ENCODE results near the gene SLC2A1. TPM values are rescaled to one million over a fixed set of nuclear protein-coding genes. Genes with fewer than 3 reads are reported as not detected.

The SLC2A1 gene
- total RNA-seq, 1 experiment from 2014 or later: 422 TPM

- no TSS peak for BruUV-seq (replicated peaks)
- no peak for TF ChIP-seq CTCF (IDR thresholded peaks at IDR 0.05; ENCODE audit: insufficient read depth in 1 of 2, low read depth in 1 of 2, low read length in 1 of 2, severe bottlenecking in 1 of 2, unreplicated experiment in 1 of 2)
- ChIA-PET CTCF (interaction anchor here (0.6 kb wide), 1 partner anchor 121 kb away, joined by 3 read pairs; no protein-coding TSS in a partner anchor), POLR2A (no interaction called here)
- no peak for DNase-seq
- Mint-ChIP-seq H3K4me3 (ENCODE audit: unreplicated experiment) (peak overlapping the region; percentile 46), H3K27me3 (ENCODE audit: insufficient read depth, unreplicated experiment) (no peaks in the 10 kb centered on the region), H3K9me3 (ENCODE audit: unreplicated experiment) (no peaks in the 10 kb centered on the region), H3K36me3 (ENCODE audit: insufficient read depth, unreplicated experiment) (peaks cover 100% of the 10 kb centered on the region), H3K4me1 (ENCODE audit: low read depth, unreplicated experiment) (peaks cover 26% of the 10 kb centered on the region), H3K27ac (ENCODE audit: unreplicated experiment) (peak overlapping the region; percentile 25)
- peaks cover 5% of the 10 kb centered on the region; the same call in 1 of the 2 replicates for H3K36me3 ChIP-seq (ENCODE audit: control insufficient read depth, insufficient read depth, low read length)
- H3K4me1 ChIP-seq: peaks cover 74% of the 10 kb centered on the region
- intact Hi-C loops (cut with micrococcal nuclease; ENCODE audit: unreplicated experiment): no loop called here
- H3K27me3 ChIP-seq (replicated peaks; ENCODE audit: control insufficient read depth, insufficient read depth, low read length): no peaks in the 10 kb centered on the region
- H3K4me3 ChIP-seq (ENCODE audit: low read depth, low read length): no peak overlapping the region
- H3K9me3 ChIP-seq: no peaks in the 10 kb centered on the region
Measured at GRCh38 chr1:42952303-42953001, 6.2 kb downstream of the SLC2A1 start.

- peaks cover 80% of the 10 kb centered on the region for H3K4me1 ChIP-seq
- no peak for TF ChIP-seq CTCF (IDR thresholded peaks at IDR 0.05; ENCODE audit: insufficient read depth in 1 of 2, low read depth in 1 of 2, low read length in 1 of 2, severe bottlenecking in 1 of 2, unreplicated experiment in 1 of 2)
- no peak for DNase-seq
- intact Hi-C loops (cut with micrococcal nuclease; ENCODE audit: unreplicated experiment): no loop called here
- BruUV-seq (replicated peaks): no TSS peak
- Mint-ChIP-seq H3K36me3 (ENCODE audit: insufficient read depth, unreplicated experiment) (peaks cover 100% of the 10 kb centered on the region), H3K27me3 (ENCODE audit: insufficient read depth, unreplicated experiment) (no peaks in the 10 kb centered on the region), H3K9me3 (ENCODE audit: unreplicated experiment) (no peaks in the 10 kb centered on the region), H3K4me3 (ENCODE audit: unreplicated experiment) (no peak overlapping the region), H3K4me1 (ENCODE audit: low read depth, unreplicated experiment) (peaks cover 28% of the 10 kb centered on the region), H3K27ac (ENCODE audit: unreplicated experiment) (no peak overlapping the region)
- H3K9me3 ChIP-seq: no peaks in the 10 kb centered on the region
- ChIA-PET CTCF (interaction anchor here (1.3 kb wide), 1 partner anchor 122 kb away, joined by 7 read pairs; no protein-coding TSS in a partner anchor), POLR2A (no interaction called here)
- H3K36me3 ChIP-seq (ENCODE audit: control insufficient read depth, insufficient read depth, low read length): peaks cover 4% of the 10 kb centered on the region
- no peak overlapping the region for H3K4me3 ChIP-seq (ENCODE audit: low read depth, low read length)
- H3K27me3 ChIP-seq (replicated peaks; ENCODE audit: control insufficient read depth, insufficient read depth, low read length): no peaks in the 10 kb centered on the region
Measured at GRCh38 chr1:42951588-42951987, 7.1 kb downstream of the SLC2A1 start.

GRCh38 chr1:42950116-42950481, 8.6 kb downstream of the SLC2A1 start:
- POLR2A ChIA-PET: interaction anchor here (0.9 kb wide), 1 partner anchor 57 kb away, joined by 3 read pairs; no protein-coding TSS in a partner anchor
- no peak for TF ChIP-seq CTCF (IDR thresholded peaks at IDR 0.05; ENCODE audit: insufficient read depth in 1 of 2, low read depth in 1 of 2, low read length in 1 of 2, severe bottlenecking in 1 of 2, unreplicated experiment in 1 of 2)
- no TSS peak for BruUV-seq (replicated peaks)
- H3K9me3 ChIP-seq: no peaks in the 10 kb centered on the region
- intact Hi-C loops (cut with micrococcal nuclease; ENCODE audit: unreplicated experiment): no loop called here
- Mint-ChIP-seq H3K36me3 (ENCODE audit: insufficient read depth, unreplicated experiment) (peaks cover 100% of the 10 kb centered on the region), H3K9me3 (ENCODE audit: unreplicated experiment) (no peaks in the 10 kb centered on the region), H3K4me3 (ENCODE audit: unreplicated experiment) (peak overlapping the region; percentile 32), H3K4me1 (ENCODE audit: low read depth, unreplicated experiment) (peaks cover 34% of the 10 kb centered on the region), H3K27me3 (ENCODE audit: insufficient read depth, unreplicated experiment) (no peaks in the 10 kb centered on the region), H3K27ac (ENCODE audit: unreplicated experiment) (no peak overlapping the region)
- peaks cover 87% of the 10 kb centered on the region for H3K4me1 ChIP-seq
- H3K4me3 ChIP-seq (ENCODE audit: low read depth, low read length): no peak overlapping the region
- DNase-seq: no peak
- no peaks in the 10 kb centered on the region for H3K27me3 ChIP-seq (replicated peaks; ENCODE audit: control insufficient read depth, insufficient read depth, low read length)
- peaks cover 5% of the 10 kb centered on the region for H3K36me3 ChIP-seq (ENCODE audit: control insufficient read depth, insufficient read depth, low read length)
- CTCF ChIA-PET: interaction anchor here (1.7 kb wide), 1 partner anchor 124 kb away, joined by 6 read pairs; no protein-coding TSS in a partner anchor

Data from Caco-2 (cell line).